Mucosa of stomach (tissue), 1 donor: ENCODE data around the gene BSPRY.
"Not testable (repeated sequence)": the region's sequence is repeated elsewhere in the genome, so short reads cannot be mapped to it uniquely, and the experiment has no call there.

Experiments used
- H3K27me3 ChIP-seq: one replicate; pipeline ENCODE4 v1.7.0; 2013; ENCODE audit warnings: mild to moderate bottlenecking, low read length; ENCODE audit not compliant: control insufficient read depth, insufficient read depth
- H3K36me3 ChIP-seq: one replicate; pipeline ENCODE4 v1.7.0; 2013; ENCODE audit warnings: low read length; ENCODE audit not compliant: control insufficient read depth, insufficient read depth
- H3K4me1 ChIP-seq: one replicate; pipeline ENCODE4 v1.7.0; 2013; ENCODE audit warnings: mild to moderate bottlenecking, low read length; ENCODE audit not compliant: control insufficient read depth, insufficient read depth
- H3K4me3 ChIP-seq: one replicate; pipeline ENCODE4 v1.7.0; 2013; ENCODE audit warnings: low read length
- H3K9ac ChIP-seq: one replicate; pipeline ENCODE4 v1.7.0; 2013; ENCODE audit warnings: mild to moderate bottlenecking, low read length, moderate library complexity
- H3K9me3 ChIP-seq: one replicate; pipeline ENCODE4 v1.7.0; 2013; ENCODE audit warnings: mild to moderate bottlenecking, low read length, moderate library complexity; ENCODE audit not compliant: control insufficient read depth
- donor health status: Pancreatic carcinoma.

BSPRY gene

GRCh38 chr9:113390192-113390960, 41.0 kb downstream of the BSPRY start:
- H3K4me3 ChIP-seq = no peak overlapping the region
- H3K9me3 ChIP-seq = no peaks in the 10 kb centered on the region
- no peak overlapping the region for H3K9ac ChIP-seq
- peaks cover 36% of the 10 kb centered on the region for H3K4me1 ChIP-seq
- H3K36me3 ChIP-seq = peaks cover 19% of the 10 kb centered on the region
- no peaks in the 10 kb centered on the region for H3K27me3 ChIP-seq

- peaks cover 17% of the 10 kb centered on the region for H3K36me3 ChIP-seq
- peaks cover 39% of the 10 kb centered on the region for H3K4me1 ChIP-seq
- H3K9me3 ChIP-seq = no peaks in the 10 kb centered on the region
- no peak overlapping the region for H3K4me3 ChIP-seq
- no peak overlapping the region for H3K9ac ChIP-seq
- no peaks in the 10 kb centered on the region for H3K27me3 ChIP-seq
These were observed 42.6 kb downstream of the BSPRY start for GRCh38 chr9:113391917-113392316.

GRCh38 chr9:113393281-113393680, 43.9 kb downstream of the BSPRY start:
- H3K4me1 ChIP-seq = peaks cover 39% of the 10 kb centered on the region
- H3K4me3 ChIP-seq = no peak overlapping the region
- H3K9me3 ChIP-seq = no peaks in the 10 kb centered on the region
- H3K9ac ChIP-seq = no peak overlapping the region
- H3K36me3 ChIP-seq = peaks cover 14% of the 10 kb centered on the region
- H3K27me3 ChIP-seq = no peaks in the 10 kb centered on the region

GRCh38 chr9:113395000-113395861, 45.9 kb downstream of the BSPRY start:
- H3K27me3 ChIP-seq = no peaks in the 10 kb centered on the region
- H3K4me3 ChIP-seq = no peak overlapping the region
- H3K4me1 ChIP-seq = peaks cover 45% of the 10 kb centered on the region
- no peak overlapping the region for H3K9ac ChIP-seq
- peaks cover 6% of the 10 kb centered on the region for H3K36me3 ChIP-seq
- no peaks in the 10 kb centered on the region for H3K9me3 ChIP-seq

GRCh38 chr9:113397203-113397631, 47.9 kb downstream of the BSPRY start:
- Histone ChIP-seq H3K9me3 (no peaks in the 10 kb centered on the region), H3K27me3 (no peaks in the 10 kb centered on the region), H3K36me3 (no peaks in the 10 kb centered on the region), H3K4me3 (no peak overlapping the region), H3K9ac (no peak overlapping the region), H3K4me1 (peaks cover 53% of the 10 kb centered on the region)

DNA sequence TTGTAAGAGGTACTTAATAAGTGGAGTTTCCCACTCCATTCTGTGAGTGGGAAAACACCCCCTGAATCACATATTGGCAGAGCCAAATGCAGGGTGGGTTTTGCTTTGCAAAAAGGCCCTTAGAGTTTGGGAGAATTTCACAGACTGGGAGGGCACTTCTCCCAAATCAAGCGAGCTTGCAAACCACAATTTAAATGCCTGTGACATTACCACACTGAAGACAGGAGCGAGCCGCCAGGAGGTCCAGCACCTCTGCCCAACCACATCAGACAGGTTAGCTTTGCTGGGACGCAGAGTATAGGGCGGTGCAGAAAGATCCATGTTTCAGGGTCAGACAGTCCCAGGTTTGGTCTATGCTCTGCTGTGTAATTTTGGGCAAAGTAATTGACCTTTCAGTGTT, 49.5 kb downstream of the BSPRY start:
- Histone ChIP-seq H3K9ac (no peak overlapping the region), H3K9me3 (no peaks in the 10 kb centered on the region), H3K27me3 (no peaks in the 10 kb centered on the region), H3K4me1 (peaks cover 53% of the 10 kb centered on the region), H3K4me3 (no peak overlapping the region), H3K36me3 (no peaks in the 10 kb centered on the region)

DNA sequence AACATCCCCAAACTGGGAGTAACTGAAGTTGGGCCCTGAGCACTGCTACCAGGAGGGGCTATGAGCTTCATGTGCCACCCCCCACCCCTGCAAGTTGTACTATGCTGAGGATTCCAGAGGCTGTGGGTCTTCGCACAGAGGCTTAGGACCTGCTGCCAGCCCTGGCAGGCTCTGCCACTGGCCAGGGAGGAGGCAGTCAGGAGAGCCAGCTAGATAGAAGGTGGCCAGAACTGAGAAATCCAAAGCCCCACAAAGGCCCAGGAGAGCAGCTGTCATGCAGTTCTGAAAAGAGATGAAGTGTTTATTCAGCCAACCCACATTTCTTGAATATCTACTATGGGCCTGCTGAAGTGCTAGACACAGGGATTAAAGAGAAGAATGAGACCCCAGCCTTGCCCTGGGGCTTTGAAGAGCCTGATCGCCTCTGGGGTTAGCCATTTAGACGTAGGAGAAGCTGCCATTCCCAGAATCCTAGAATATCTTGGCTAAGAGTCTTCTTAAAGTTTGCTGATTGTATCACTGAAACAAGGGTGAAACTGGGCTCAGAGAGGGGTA, 50.4 kb downstream of the BSPRY start:
- peaks cover 53% of the 10 kb centered on the region for H3K4me1 ChIP-seq
- H3K4me3 ChIP-seq = no peak overlapping the region
- H3K9ac ChIP-seq = peak overlapping the region; percentile 71
- H3K9me3 ChIP-seq = no peaks in the 10 kb centered on the region
- H3K27me3 ChIP-seq = no peaks in the 10 kb centered on the region
- no peaks in the 10 kb centered on the region for H3K36me3 ChIP-seq

DNA sequence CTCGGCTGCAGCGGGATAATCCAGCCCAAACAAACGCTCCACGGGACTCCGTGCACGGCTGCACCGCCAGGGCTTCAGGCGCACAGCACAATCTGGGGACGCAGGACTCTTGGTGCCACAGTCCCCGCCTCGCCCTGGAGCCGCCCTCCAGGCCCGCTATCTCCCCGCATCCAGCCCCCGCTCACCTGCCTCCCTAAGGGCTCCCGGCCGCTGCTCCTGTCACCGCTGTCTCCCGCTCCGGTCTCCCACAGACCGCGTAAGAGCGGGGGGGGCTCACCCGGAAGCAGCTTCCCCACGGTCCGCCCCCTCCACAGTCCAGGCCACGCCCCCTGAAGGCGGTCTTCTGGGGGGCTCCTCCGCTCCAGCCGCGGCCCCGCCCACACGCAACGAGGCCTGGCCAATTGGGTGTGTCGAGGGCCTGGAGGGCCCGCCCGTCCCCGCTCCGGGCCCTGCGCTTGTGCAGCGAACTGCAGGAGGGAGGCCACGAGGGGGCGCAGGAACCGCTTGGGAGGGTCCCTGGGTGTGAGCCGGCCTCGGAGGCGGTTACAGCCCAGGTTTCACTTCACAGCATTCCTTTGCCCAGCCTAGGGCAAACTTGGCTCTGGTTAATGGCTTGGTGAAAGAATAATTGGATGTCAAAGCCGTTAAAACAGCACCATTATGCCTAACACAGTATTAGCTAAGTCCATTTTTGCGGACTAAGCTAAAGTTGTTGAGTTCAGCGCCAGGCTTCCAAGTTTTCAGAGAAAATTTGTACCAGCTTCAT, 51.9 kb downstream of the BSPRY start, which contains the start of gene ALAD:
ALAD (minus strand) TSS at position 258 of the 766 bp plus-strand sequence. CDS start 7,725 bp downstream, outside the sequence.
- Histone ChIP-seq H3K9ac (peak within 1 kb of the TSS; percentile 71), H3K36me3 (no peaks in the 10 kb centered on the region), H3K27me3 (no peaks in the 10 kb centered on the region), H3K4me3 (peak within 1 kb of the TSS; percentile 64), H3K4me1 (peaks cover 47% of the 10 kb centered on the region), H3K9me3 (no peaks in the 10 kb centered on the region)

DNA sequence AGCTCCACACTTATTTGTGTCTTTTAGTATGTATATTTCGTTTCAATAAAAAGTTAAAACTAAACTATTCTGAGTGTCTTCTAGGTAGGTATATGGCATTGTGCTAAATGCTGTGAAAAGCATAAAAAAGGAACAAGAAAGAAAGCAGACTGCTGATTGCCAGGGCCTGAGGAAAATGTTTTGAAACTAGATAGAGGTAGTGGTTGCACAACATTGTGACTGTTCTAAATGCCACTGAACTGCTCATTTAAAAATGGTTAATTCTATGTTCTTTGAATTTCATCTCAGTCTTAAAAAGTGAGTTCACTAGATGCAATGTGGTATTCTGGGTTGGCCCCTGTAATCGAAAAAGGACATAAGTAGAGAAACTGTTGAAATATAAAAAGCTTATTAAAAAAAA, 54.3 kb downstream of the BSPRY start:
- Histone ChIP-seq H3K9ac (no peak overlapping the region), H3K4me1 (peaks cover 24% of the 10 kb centered on the region), H3K4me3 (no peak overlapping the region)

GRCh38 chr9:113406353-113406752, 57.0 kb downstream of the BSPRY start:
- not testable (repeated sequence) for H3K4me1 ChIP-seq, H3K9ac ChIP-seq, H3K9me3 ChIP-seq, H3K36me3 ChIP-seq, H3K4me3 ChIP-seq, H3K27me3 ChIP-seq

More for the DNA sequence above, 54.3 kb downstream of the BSPRY start:
- Histone ChIP-seq H3K9me3 (no peaks in the 10 kb centered on the region), H3K27me3 (no peaks in the 10 kb centered on the region), H3K36me3 (peaks cover 6% of the 10 kb centered on the region)

- not testable (repeated sequence) for H3K27me3 ChIP-seq, H3K9me3 ChIP-seq, H3K4me1 ChIP-seq, H3K4me3 ChIP-seq, H3K36me3 ChIP-seq, H3K9ac ChIP-seq
These were observed 57.7 kb downstream of the BSPRY start for GRCh38 chr9:113406873-113407511.
